ENCODE measurements around the gene SGPP2.

Gene SGPP2

DNA sequence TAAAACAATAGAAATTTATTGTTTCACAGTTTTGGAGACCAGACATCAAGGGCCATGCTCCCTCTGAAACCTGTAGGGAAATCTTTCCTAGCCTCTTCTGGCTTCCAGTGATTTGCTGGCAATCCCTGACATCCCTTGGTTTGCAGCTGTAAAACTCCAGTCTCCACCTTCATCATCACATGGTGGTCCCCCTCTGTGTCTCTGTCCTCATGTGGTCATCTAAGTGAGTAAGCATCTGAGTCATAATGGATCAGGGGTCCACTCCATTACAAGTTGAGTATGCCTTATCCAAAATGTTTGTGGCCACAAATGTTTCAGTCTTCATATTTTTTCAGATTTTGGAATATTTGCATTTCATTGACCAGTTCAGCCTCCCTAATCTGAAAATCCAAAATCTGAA, 5.6 kb upstream of the SGPP2 start:
- H3K27ac ChIP-seq: no peak overlapping the region
- TF ChIP-seq ZFX (IDR thresholded peaks at IDR 0.05; ENCODE audit: borderline replicate concordance): no peak
- no peak for TF ChIP-seq CTCF (IDR thresholded peaks at IDR 0.05)

- no peak overlapping the region for H3K27ac ChIP-seq
- no peak for TF ChIP-seq ZFX (IDR thresholded peaks at IDR 0.05; ENCODE audit: borderline replicate concordance)
- TF ChIP-seq CTCF (IDR thresholded peaks at IDR 0.05): no peak
Observed at GRCh38 chr2:222420508-222420907, 3.8 kb upstream of the SGPP2 start.

GRCh38 chr2:222421626-222422025, 2.7 kb upstream of the SGPP2 start:
- no peak overlapping the region for H3K27ac ChIP-seq
- TF ChIP-seq ZFX (IDR thresholded peaks at IDR 0.05; ENCODE audit: borderline replicate concordance): no peak
- no peak for TF ChIP-seq CTCF (IDR thresholded peaks at IDR 0.05)

DNA sequence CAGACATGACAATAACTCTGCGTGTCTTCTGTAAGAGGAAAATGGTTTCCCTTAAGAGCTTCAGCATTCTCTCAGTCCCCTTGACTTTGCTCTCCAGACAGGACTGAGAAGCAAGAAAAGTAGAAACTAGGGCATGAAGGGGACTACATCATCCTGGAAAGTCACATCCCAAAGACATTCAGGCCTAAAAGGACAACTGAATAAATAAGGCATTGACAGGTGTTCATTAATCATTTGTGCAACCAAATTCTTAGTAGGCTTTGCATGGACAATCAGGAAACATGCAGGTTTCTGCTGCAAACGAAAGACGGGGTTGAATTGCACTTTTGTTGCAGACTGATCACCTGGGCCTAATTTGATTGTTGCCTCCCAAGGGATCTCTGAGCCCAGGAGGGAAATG, 1.2 kb upstream of the SGPP2 start:
- no peak overlapping the region for H3K27ac ChIP-seq
- TF ChIP-seq CTCF (IDR thresholded peaks at IDR 0.05) (no peak), ZFX (IDR thresholded peaks at IDR 0.05; ENCODE audit: borderline replicate concordance) (no peak)

- no peak overlapping the region for H3K27ac ChIP-seq
- TF ChIP-seq CTCF (IDR thresholded peaks at IDR 0.05) (no peak), ZFX (IDR thresholded peaks at IDR 0.05; ENCODE audit: borderline replicate concordance) (no peak)
Observed at GRCh38 chr2:222423632-222424275, 589 bp upstream of the SGPP2 start.

DNA sequence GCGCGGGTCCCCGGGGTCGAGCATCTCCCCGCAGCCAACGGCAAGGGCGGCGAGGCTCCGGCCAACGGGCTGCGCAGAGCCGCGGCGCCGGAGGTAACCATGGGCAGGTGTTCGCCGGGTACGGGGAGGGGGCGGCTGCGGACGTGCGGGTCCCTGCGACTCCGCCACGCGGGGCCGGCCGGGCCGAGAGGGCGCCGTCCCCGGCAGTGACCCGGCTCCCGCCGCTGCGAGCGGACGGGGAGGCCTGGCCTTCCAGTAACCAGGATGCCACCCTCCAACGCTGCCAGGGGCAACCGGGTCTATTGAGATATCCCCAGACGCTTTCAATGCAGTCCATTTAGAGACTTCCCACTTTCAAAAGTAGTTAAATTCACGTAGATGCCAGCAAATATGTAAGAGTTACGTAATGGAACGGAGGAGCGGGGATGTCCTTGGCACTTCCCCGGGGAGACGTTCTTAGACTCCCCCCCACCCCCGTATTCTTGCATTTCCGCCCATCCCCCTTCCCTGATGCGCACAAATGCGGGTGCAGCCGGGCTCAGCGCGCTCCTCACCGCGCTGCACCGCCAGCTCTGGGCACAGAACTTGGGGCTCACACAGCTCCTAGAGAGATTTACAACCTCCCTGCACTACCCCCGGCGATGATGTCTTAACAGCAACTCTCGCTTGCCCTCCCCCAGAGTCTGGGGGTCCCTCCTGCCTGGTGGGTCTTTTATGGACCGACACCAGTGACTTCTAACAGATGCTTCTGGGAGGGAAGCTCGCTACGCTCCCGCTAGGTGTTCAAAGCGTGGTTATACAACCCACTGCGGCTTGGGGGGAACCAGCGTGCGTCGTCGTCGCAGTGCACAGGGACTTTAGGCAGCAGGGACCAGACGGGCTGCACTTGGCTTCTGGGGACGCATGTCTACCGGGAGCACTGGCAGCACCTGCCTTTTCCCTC, 657 bp downstream of the SGPP2 start:
- TF ChIP-seq CTCF (IDR thresholded peaks at IDR 0.05): no peak
- no peak for TF ChIP-seq ZFX (IDR thresholded peaks at IDR 0.05; ENCODE audit: borderline replicate concordance)
- no peak overlapping the region for H3K27ac ChIP-seq

Data from 22Rv1 (cell line).